ENCODE data around the gene TEPSIN.

DNA sequence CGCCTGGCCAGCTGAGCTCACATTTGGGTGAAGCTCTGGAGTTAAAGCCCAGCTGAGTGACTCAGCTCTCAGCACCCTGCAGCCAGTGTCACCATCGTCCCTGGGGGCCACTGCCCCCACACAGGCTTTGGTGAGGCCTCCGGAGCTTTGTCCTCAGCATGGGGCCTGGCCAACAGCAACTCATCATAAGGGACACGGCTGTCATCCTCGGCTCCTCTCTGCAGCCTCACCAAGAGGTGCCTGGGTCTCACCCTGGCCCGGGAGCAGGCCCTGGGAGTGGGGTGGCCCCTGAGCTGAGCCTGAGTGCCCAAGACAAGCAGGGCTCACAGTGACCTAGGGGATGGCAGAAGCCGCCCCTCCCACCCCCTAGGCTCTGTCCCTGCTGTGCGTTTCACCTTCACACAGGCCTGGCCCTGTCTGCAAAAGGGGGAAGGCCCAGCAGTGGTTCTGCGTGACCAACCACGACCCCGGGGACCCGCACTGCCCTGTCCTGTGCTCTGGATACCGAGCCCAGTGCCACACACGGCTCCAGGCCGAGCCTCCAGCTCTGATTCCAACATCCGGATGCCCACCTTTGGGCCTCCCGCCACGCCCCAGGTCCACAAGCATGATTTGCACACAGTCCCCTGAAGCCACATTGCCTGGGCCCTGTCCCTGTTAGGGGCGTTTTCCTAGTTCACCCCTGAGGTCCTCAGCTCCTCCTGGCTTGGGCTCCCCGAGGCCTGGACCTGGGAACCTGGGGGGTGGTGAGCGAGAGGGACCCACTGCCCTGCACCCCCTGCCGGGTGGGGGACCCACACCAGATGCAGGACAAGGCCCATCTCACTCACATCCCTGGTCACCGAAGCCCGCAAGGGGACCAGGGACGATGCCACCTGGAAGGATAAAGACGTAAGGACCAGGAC is 51.0 kb downstream of the TEPSIN start:
- TF ChIP-seq, protein P1, sequence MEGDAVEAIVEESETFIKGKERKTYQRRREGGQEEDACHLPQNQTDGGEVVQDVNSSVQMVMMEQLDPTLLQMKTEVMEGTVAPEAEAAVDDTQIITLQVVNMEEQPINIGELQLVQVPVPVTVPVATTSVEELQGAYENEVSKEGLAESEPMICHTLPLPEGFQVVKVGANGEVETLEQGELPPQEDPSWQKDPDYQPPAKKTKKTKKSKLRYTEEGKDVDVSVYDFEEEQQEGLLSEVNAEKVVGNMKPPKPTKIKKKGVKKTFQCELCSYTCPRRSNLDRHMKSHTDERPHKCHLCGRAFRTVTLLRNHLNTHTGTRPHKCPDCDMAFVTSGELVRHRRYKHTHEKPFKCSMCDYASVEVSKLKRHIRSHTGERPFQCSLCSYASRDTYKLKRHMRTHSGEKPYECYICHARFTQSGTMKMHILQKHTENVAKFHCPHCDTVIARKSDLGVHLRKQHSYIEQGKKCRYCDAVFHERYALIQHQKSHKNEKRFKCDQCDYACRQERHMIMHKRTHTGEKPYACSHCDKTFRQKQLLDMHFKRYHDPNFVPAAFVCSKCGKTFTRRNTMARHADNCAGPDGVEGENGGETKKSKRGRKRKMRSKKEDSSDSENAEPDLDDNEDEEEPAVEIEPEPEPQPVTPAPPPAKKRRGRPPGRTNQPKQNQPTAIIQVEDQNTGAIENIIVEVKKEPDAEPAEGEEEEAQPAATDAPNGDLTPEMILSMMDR (IDR thresholded peaks at IDR 0.05), result no peak
- no peak for TF ChIP-seq POLR2A (IDR thresholded peaks at IDR 0.05)
- no peak for TF ChIP-seq EP300 (IDR thresholded peaks at IDR 0.05)

Measured in ovary (tissue), 3 donors.